Measurements from ENCODE around the gene CREBBP.

- TF ChIP-seq, protein P1, sequence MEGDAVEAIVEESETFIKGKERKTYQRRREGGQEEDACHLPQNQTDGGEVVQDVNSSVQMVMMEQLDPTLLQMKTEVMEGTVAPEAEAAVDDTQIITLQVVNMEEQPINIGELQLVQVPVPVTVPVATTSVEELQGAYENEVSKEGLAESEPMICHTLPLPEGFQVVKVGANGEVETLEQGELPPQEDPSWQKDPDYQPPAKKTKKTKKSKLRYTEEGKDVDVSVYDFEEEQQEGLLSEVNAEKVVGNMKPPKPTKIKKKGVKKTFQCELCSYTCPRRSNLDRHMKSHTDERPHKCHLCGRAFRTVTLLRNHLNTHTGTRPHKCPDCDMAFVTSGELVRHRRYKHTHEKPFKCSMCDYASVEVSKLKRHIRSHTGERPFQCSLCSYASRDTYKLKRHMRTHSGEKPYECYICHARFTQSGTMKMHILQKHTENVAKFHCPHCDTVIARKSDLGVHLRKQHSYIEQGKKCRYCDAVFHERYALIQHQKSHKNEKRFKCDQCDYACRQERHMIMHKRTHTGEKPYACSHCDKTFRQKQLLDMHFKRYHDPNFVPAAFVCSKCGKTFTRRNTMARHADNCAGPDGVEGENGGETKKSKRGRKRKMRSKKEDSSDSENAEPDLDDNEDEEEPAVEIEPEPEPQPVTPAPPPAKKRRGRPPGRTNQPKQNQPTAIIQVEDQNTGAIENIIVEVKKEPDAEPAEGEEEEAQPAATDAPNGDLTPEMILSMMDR (optimal IDR thresholded peaks at IDR 0.05 in 1 of 3, IDR thresholded peaks at IDR 0.05 in 1 of 3, conservative IDR thresholded peaks at IDR 0.05 in 1 of 3; ENCODE audit: extremely low read depth in 1 of 3, insufficient read depth in 2 of 3, low read length in 3 of 3): no peak
- TF ChIP-seq EZH2 (IDR thresholded peaks at IDR 0.05; ENCODE audit: low read length): no peak
Measured at GRCh38 chr16:3762107-3762750, 118.3 kb downstream of the CREBBP start.
